ENCODE measurements around the gene CACHD1.

Gene CACHD1

DNA sequence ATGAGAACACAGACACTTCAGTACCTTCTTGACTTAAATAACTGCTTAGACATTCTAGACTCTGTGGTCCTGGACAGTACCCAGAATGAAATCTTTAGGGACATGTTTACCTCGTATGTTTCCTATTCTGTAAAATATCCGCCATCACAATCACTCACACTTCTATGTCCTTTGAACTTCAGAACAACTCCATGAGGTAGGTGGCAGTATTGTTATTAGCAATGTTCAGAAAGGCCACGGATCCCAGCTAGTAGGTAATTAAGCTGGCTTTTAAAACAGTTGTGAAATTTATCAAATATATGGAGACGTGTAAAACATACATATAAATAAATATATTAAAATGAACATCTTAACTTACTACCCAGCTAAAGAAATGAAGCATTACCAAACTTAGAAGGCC, 83.4 kb downstream of the CACHD1 start:
- TF ChIP-seq, protein P1, sequence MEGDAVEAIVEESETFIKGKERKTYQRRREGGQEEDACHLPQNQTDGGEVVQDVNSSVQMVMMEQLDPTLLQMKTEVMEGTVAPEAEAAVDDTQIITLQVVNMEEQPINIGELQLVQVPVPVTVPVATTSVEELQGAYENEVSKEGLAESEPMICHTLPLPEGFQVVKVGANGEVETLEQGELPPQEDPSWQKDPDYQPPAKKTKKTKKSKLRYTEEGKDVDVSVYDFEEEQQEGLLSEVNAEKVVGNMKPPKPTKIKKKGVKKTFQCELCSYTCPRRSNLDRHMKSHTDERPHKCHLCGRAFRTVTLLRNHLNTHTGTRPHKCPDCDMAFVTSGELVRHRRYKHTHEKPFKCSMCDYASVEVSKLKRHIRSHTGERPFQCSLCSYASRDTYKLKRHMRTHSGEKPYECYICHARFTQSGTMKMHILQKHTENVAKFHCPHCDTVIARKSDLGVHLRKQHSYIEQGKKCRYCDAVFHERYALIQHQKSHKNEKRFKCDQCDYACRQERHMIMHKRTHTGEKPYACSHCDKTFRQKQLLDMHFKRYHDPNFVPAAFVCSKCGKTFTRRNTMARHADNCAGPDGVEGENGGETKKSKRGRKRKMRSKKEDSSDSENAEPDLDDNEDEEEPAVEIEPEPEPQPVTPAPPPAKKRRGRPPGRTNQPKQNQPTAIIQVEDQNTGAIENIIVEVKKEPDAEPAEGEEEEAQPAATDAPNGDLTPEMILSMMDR (conservative IDR thresholded peaks at IDR 0.05; ENCODE audit: low read depth, low read length): no peak

DNA sequence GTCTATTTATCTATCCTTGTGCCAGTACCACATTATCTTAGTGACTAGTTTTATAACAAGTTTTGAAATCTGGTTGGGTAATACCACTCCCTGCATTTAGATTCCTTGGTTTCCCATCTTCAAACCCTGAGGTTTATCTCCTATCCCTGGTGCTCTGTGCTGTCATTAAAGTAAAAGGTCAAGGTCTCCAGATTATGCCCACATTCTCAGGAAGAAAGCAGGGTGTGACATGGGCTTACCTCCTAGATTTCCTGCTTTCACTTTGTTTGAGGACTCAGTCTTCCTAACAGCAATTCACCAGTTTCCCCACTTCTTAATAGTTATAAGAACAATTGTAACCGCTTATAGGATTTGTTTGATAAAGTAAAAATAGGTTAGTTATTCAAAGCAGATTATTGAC, 86.0 kb downstream of the CACHD1 start:
- no peak overlapping the region for H3K4me3 ChIP-seq (ENCODE audit: low read length)
- DNase-seq (ENCODE audit: low read depth): no peak
- TF ChIP-seq, protein P1 (conservative IDR thresholded peaks at IDR 0.05; ENCODE audit: low read depth, low read length): no peak

More for the DNA sequence above, 83.4 kb downstream of the CACHD1 start:
- DNase-seq (ENCODE audit: low read depth): no peak
- no peak overlapping the region for H3K4me3 ChIP-seq (ENCODE audit: low read length)

GRCh38 chr1:64561993-64562392, 92.1 kb downstream of the CACHD1 start:
- TF ChIP-seq, protein P1 (conservative IDR thresholded peaks at IDR 0.05; ENCODE audit: low read depth, low read length): no peak
- no peak for DNase-seq (ENCODE audit: low read depth)
- no peak overlapping the region for H3K4me3 ChIP-seq (ENCODE audit: low read length)

- DNase-seq (ENCODE audit: low read depth): no peak
- TF ChIP-seq, protein P1 (conservative IDR thresholded peaks at IDR 0.05; ENCODE audit: low read depth, low read length): no peak
- H3K4me3 ChIP-seq (ENCODE audit: low read length): no peak overlapping the region
These were observed 94.1 kb downstream of the CACHD1 start for GRCh38 chr1:64563958-64564565.

GRCh38 chr1:64564891-64565290, 95.0 kb downstream of the CACHD1 start:
- H3K4me3 ChIP-seq (ENCODE audit: low read length): no peak overlapping the region
- DNase-seq (ENCODE audit: low read depth): no peak
- TF ChIP-seq, protein P1 (conservative IDR thresholded peaks at IDR 0.05; ENCODE audit: low read depth, low read length): no peak

DNA sequence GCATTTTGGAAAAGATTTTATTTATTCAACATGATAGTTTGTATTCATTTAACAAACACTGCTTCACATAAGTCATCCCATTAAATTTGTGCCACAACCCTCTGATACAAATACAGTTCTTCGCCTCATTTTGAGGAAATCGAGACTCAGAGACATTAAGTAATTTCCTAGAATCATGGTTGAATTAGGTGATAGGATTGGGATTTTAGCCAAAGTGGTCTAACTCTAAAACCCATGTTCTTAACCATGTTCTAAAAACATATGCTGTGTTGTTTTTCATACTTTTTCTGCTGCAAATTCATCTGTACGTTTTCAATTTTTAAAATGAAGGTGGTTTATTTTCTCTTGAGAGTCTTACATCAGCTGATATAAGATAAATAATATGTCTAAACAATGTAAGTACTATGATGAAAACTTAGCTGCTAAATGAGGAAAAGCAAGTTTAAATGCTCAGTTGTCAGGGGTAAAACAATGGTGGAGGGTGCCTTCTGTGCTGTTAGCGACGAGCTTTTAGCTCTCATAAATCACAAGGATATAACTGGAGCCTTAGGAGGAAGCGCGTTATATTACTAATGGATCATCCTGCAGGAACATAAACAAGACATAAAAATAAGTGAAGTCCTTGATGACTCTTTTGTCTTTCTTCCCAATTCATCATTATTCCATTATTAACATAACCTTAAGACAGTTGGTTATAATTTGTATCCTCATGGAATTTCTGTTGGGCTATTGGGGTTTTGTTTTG, 97.7 kb downstream of the CACHD1 start:
- no peak overlapping the region for H3K4me3 ChIP-seq (ENCODE audit: low read length)
- DNase-seq (ENCODE audit: low read depth): no peak
- TF ChIP-seq, protein P1 (conservative IDR thresholded peaks at IDR 0.05; ENCODE audit: low read depth, low read length): no peak

DNA sequence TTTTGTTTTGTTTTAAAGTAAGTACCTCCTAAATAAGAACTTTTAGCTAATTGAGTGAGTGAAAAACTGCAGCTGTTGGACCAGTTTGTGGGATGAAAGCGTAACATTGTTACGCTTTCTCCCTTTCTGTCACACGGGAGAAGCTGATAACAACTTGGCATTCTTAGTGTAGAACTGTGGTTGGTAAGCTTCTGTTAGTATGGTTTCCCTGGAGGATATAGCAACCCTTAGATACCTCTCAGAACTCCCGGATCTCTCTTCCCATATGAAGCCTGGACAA, 98.2 kb downstream of the CACHD1 start:
- TF ChIP-seq, protein P1 (conservative IDR thresholded peaks at IDR 0.05; ENCODE audit: low read depth, low read length): no peak
- H3K4me3 ChIP-seq (ENCODE audit: low read length): no peak overlapping the region

More for the DNA sequence above, 98.2 kb downstream of the CACHD1 start:
- DNase-seq (ENCODE audit: low read depth): no peak

Data from retinal pigment epithelial cell (primary cell).